Endodermal cell (in vitro differentiated cells): ENCODE results near the gene RAD52. TPM values are rescaled to one million over a fixed set of nuclear protein-coding genes. Genes with fewer than 3 reads are reported as not detected.

ENCODE experiments used
- DNase-seq: peaks from one replicate; pipeline ENCODE4 v3.0.0-alpha.2; 2017
- H3K27ac ChIP-seq: 2 replicates; pipeline ENCODE4 v1.5.1; 2013; ENCODE audit warnings: mild to moderate bottlenecking, low read depth, low read length, moderate library complexity
- H3K27me3 ChIP-seq: 2 replicates; pipeline ENCODE4 v1.6.1; 2013; ENCODE audit warnings: mild to moderate bottlenecking, low read length, moderate library complexity; ENCODE audit not compliant: insufficient read depth, control insufficient read depth, poor library complexity, severe bottlenecking
- H3K36me3 ChIP-seq: 2 replicates; pipeline ENCODE4 v1.7.0; 2013; ENCODE audit warnings: mild to moderate bottlenecking, low read length, moderate library complexity; ENCODE audit not compliant: control insufficient read depth, insufficient read depth
- H3K4me1 ChIP-seq: one replicate; pipeline ENCODE4 v1.7.0; 2013; ENCODE audit warnings: low read length; ENCODE audit not compliant: control insufficient read depth, insufficient read depth
- H3K4me3 ChIP-seq: 2 replicates; pipeline ENCODE4 v1.5.1; 2013; ENCODE audit warnings: mild to moderate bottlenecking, low read length, moderate library complexity
- H3K9ac ChIP-seq: 2 replicates; pipeline ENCODE4 v1.6.1; 2013; ENCODE audit warnings: mild to moderate bottlenecking, low read length, moderate library complexity; ENCODE audit not compliant: poor library complexity, severe bottlenecking; ENCODE audit errors: extremely low read depth
- H3K9me3 ChIP-seq: 2 replicates; pipeline ENCODE4 v1.6.1; 2013; ENCODE audit warnings: mild to moderate bottlenecking, low read length, moderate library complexity; ENCODE audit not compliant: control insufficient read depth
- H3K27ac Mint-ChIP-seq: 2 replicates; pipeline ENCODE4 v1.8.0; 2020; ENCODE audit warnings: mixed read lengths
- H3K27me3 Mint-ChIP-seq: 2 replicates; pipeline ENCODE4 v1.8.0; 2021; ENCODE audit warnings: mild to moderate bottlenecking, mixed read lengths; ENCODE audit not compliant: insufficient read depth
- H3K36me3 Mint-ChIP-seq: 2 replicates; pipeline ENCODE4 v1.8.0; 2020; ENCODE audit warnings: low read depth, mixed read lengths
- H3K4me1 Mint-ChIP-seq: 2 replicates; pipeline ENCODE4 v1.8.0; 2020; ENCODE audit warnings: mixed read lengths
- H3K4me3 Mint-ChIP-seq: 2 replicates; pipeline ENCODE4 v1.8.0; 2020; ENCODE audit warnings: mild to moderate bottlenecking, moderate library complexity, mixed read lengths
- H3K9me3 Mint-ChIP-seq: 2 replicates; pipeline ENCODE4 v1.8.0; 2020; ENCODE audit warnings: mild to moderate bottlenecking, mixed read lengths
- CTCF ChIP-seq: fragments of 200-600 bp; sonication (generic); conservative IDR thresholded peaks from 2 replicates; pipeline ENCODE4 v1.5.0; 2021; ENCODE audit warnings: antibody characterized with exemption, mild to moderate bottlenecking
- WGBS, 2 experiments: methylation state at CpG; one replicate each; pipeline versions ENCODE4 v1.1.5 to v1.1.7; 2013; ENCODE audit warnings: missing lambda C conversion rate in 2 of 2, mixed read lengths in 1 of 2; ENCODE audit not compliant: insufficient coverage in 1 of 2, insufficient read length in 1 of 2; 5-methylcytosine and 5-hydroxymethylcytosine counted together
- total RNA-seq, 2 donors: library from RNA; stranded (reverse); fragmentation: NEBNext Ultra II Directional in 1 of 2; extraction: Animal tissue kit (Norgen Biotek cat#: 25700) in 1 of 2; gene quantifications; 2 replicates in 1 of 2; 3 replicates in 1 of 2; pipeline ENCODE4 v1.2.1, GENCODE V29; 2021

RAD52 gene
- total RNA-seq, 2 donors from 2014 or later = 24.3 to 35.1 TPM

- Mint-ChIP-seq H3K27me3 (no peaks in the 10 kb centered on the region), H3K4me3 (no peak overlapping the region)
These were observed 87.1 kb downstream of the RAD52 start for GRCh38 chr12:862303-862911.

More at GRCh38 chr12:862303-862911, 87.1 kb downstream of the RAD52 start:
- Histone ChIP-seq H3K27ac (no peak overlapping the region), H3K9me3 (no peaks in the 10 kb centered on the region), H3K9ac (no peak overlapping the region), H3K36me3 (peaks cover 100% of the 10 kb centered on the region), H3K4me1 (no peaks in the 10 kb centered on the region), H3K27me3 (no peaks in the 10 kb centered on the region), H3K4me3 (no peak overlapping the region)
- H3K4me1 Mint-ChIP-seq = no peaks in the 10 kb centered on the region
- peaks cover 78% of the 10 kb centered on the region for H3K36me3 Mint-ChIP-seq
- H3K27ac Mint-ChIP-seq = no peak overlapping the region
- 95 to 100% methylated on average over 2 to 4 of the region's 4 CpGs for WGBS, 2 experiments
- no peak for TF ChIP-seq CTCF
- no peak for DNase-seq
- H3K9me3 Mint-ChIP-seq = no peaks in the 10 kb centered on the region

Other genes with a start within 250 kb of the RAD52 start
- gene WNK1, start 197.1 kb downstream of the RAD52 start, total RNA-seq = 100 to 1,000 TPM; 199 to 412 TPM
- 100 to 1,000 TPM in 1 of 2 donors, 10 to 100 TPM in 1; 60.6 to 159 TPM for gene ERC1, start 41.5 kb upstream of the RAD52 start, total RNA-seq